Tibial artery (tissue), 4 donors: Measurements from ENCODE around the gene C4orf54.

Experiments used
- DNase-seq, 2 donors: peaks; one replicate each; pipeline ENCODE4 v3.0.0-alpha.2; 2019
- H3K27ac ChIP-seq, 2 donors: fragments of 200-600 bp; sonication (generic) in 1 of 2; 1 replicate in 1 of 2; 2 replicates in 1 of 2; pipeline ENCODE4 v1.5.1; 2018 to 2019; ENCODE audit warnings: mild to moderate bottlenecking in 1 of 2
- H3K27me3 ChIP-seq, 2 donors: fragments of 200-600 bp; sonication (generic) in 1 of 2; one replicate each; pipeline versions ENCODE4 v1.5.1 to v1.6.0; 2016 to 2019
- H3K36me3 ChIP-seq, 3 donors: fragments of 200-600 bp; sonication (generic) in 2 of 3; one replicate each; pipeline ENCODE4 v1.5.1; 2016 to 2019; ENCODE audit warnings: mild to moderate bottlenecking in 2 of 3
- H3K4me1 ChIP-seq, 4 donors: fragments of 200-600 bp; sonication (generic) in 2 of 4; 1 replicate in 3 of 4; 2 replicates in 1 of 4; pipeline ENCODE4 v1.5.1; 2016 to 2019
- H3K4me3 ChIP-seq, 2 donors: fragments of 200-600 bp; sonication (generic) in 1 of 2; 1 replicate in 1 of 2; 2 replicates in 1 of 2; pipeline ENCODE4 v1.5.1; 2018 to 2019; ENCODE audit warnings: mild to moderate bottlenecking in 2 of 2
- H3K9me3 ChIP-seq, 3 donors: fragments of 200-600 bp; sonication (generic) in 1 of 3; one replicate each; pipeline ENCODE4 v1.5.1; 2016 to 2019
- intact Hi-C: fragments of 100-400 bp; cut with DNase I; formaldehyde crosslinking; loops from one replicate; pipeline ENCODE4 v1.15.0; 2023; ENCODE audit warnings: low total_unique reads
- TF ChIP-seq, protein P1 (sequence below), 2 experiments: fragments of 200-600 bp in 1 of 2; fragments of 450-650 bp in 1 of 2; IDR thresholded peaks; one replicate each; pipeline ENCODE4 v1.5.1; 2017 to 2019; ENCODE audit warnings: antibody characterized with exemption in 2 of 2, mild to moderate bottlenecking in 1 of 2, moderate library complexity in 1 of 2

Gene C4orf54

GRCh38 chr4:99647071-99647470, 10.6 kb downstream of the C4orf54 start:
- intact Hi-C loops: no loop called here
- no peaks in the 10 kb centered on the region for H3K9me3 ChIP-seq
- peaks cover 0 to 28% (median 7%) of the 10 kb centered on the region in 4 donors for H3K4me1 ChIP-seq
- TF ChIP-seq, protein P1, sequence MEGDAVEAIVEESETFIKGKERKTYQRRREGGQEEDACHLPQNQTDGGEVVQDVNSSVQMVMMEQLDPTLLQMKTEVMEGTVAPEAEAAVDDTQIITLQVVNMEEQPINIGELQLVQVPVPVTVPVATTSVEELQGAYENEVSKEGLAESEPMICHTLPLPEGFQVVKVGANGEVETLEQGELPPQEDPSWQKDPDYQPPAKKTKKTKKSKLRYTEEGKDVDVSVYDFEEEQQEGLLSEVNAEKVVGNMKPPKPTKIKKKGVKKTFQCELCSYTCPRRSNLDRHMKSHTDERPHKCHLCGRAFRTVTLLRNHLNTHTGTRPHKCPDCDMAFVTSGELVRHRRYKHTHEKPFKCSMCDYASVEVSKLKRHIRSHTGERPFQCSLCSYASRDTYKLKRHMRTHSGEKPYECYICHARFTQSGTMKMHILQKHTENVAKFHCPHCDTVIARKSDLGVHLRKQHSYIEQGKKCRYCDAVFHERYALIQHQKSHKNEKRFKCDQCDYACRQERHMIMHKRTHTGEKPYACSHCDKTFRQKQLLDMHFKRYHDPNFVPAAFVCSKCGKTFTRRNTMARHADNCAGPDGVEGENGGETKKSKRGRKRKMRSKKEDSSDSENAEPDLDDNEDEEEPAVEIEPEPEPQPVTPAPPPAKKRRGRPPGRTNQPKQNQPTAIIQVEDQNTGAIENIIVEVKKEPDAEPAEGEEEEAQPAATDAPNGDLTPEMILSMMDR (IDR thresholded peaks at IDR 0.05): no peak
- DNase-seq: no peak
- H3K27ac ChIP-seq: no peak overlapping the region
- no peak overlapping the region for H3K4me3 ChIP-seq
- no peaks in the 10 kb centered on the region for H3K27me3 ChIP-seq
- H3K36me3 ChIP-seq: no peaks in the 10 kb centered on the region

DNA sequence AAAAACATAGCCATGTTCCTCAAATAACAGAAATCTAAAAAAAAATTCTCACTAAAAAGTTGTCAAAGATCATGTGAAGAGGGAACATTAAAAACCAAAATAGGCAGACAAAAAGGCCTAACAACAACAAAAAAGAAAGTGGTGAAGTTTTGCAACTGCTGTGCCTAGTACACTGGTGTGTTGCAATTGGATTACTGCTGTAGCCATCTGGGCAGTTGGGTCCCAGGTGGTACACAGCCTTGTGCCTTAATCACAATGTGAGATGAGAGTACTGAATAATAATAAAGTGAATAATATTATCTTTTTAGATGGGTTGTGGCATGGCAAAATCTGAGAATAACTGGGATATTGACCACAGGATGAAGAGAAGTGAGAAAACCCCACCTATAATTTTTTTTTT, 12.0 kb downstream of the C4orf54 start:
- Histone ChIP-seq H3K9me3 (no peaks in the 10 kb centered on the region), H3K27ac (no peak overlapping the region), H3K27me3 (no peaks in the 10 kb centered on the region), H3K4me1 (peaks cover 0 to 28% (median 7%) of the 10 kb centered on the region in 4 donors), H3K36me3 (no peaks in the 10 kb centered on the region), H3K4me3 (no peak overlapping the region)
- no peak for DNase-seq
- intact Hi-C loops: no loop called here
- TF ChIP-seq, protein P1 (IDR thresholded peaks at IDR 0.05): no peak

DNA sequence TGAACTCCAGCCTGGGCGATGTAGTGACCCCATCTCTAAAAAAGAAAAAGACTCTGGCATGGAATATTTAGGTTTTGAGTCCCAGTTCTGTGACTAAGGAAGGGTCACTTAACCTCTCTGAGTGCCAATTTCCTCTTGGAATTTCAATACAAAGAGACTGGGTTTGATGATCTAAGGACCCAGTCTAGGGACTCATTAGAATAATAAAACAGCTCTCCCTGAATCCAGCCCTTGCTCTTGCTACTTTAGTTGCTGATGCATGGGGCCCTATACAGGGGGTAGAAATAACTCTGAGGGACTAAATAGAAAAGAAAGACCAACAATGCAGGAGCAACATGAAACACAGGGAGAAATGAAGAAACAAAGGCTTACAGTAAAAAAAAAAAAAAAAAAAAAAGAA, 12.6 kb downstream of the C4orf54 start:
- no peak for DNase-seq
- H3K36me3 ChIP-seq: no peaks in the 10 kb centered on the region
- intact Hi-C loops: no loop called here
- H3K4me1 ChIP-seq: peaks cover 0 to 28% (median 7%) of the 10 kb centered on the region in 4 donors
- TF ChIP-seq, protein P1 (IDR thresholded peaks at IDR 0.05): no peak
- H3K4me3 ChIP-seq: no peak overlapping the region
- no peaks in the 10 kb centered on the region for H3K9me3 ChIP-seq
- no peaks in the 10 kb centered on the region for H3K27me3 ChIP-seq
- H3K27ac ChIP-seq: no peak overlapping the region

GRCh38 chr4:99644453-99644852, 13.2 kb downstream of the C4orf54 start:
- no peak overlapping the region for H3K4me3 ChIP-seq
- no peaks in the 10 kb centered on the region for H3K9me3 ChIP-seq
- no peaks in the 10 kb centered on the region for H3K36me3 ChIP-seq
- no peak overlapping the region for H3K27ac ChIP-seq
- TF ChIP-seq, protein P1 (IDR thresholded peaks at IDR 0.05): no peak
- H3K4me1 ChIP-seq: peaks cover 0 to 28% (median 7%) of the 10 kb centered on the region in 4 donors
- no peak for DNase-seq
- no peaks in the 10 kb centered on the region for H3K27me3 ChIP-seq
- intact Hi-C loops: no loop called here

- intact Hi-C loops: no loop called here
- H3K27ac ChIP-seq: peak overlapping the region; percentile 66 to 68
- TF ChIP-seq, protein P1 (IDR thresholded peaks at IDR 0.05): no peak
- H3K36me3 ChIP-seq: no peaks in the 10 kb centered on the region
- no peak overlapping the region for H3K4me3 ChIP-seq
- H3K9me3 ChIP-seq: no peaks in the 10 kb centered on the region
- peak; percentile 82 to 95 for DNase-seq
- no peaks in the 10 kb centered on the region for H3K27me3 ChIP-seq
- peaks cover 0 to 28% (median 7%) of the 10 kb centered on the region in 4 donors for H3K4me1 ChIP-seq
Measured at GRCh38 chr4:99642725-99643489, 14.7 kb downstream of the C4orf54 start.
